ENCODE results near the gene ZBTB38. TPM values are rescaled to one million over a fixed set of nuclear protein-coding genes. Genes with fewer than 3 reads are reported as not detected.
A peak's percentile ranks its signal among the peaks of the same experiment; 100 is the strongest.

Gene ZBTB38
- total RNA-seq, 1 donor from 2014 or later = 116 TPM

DNA sequence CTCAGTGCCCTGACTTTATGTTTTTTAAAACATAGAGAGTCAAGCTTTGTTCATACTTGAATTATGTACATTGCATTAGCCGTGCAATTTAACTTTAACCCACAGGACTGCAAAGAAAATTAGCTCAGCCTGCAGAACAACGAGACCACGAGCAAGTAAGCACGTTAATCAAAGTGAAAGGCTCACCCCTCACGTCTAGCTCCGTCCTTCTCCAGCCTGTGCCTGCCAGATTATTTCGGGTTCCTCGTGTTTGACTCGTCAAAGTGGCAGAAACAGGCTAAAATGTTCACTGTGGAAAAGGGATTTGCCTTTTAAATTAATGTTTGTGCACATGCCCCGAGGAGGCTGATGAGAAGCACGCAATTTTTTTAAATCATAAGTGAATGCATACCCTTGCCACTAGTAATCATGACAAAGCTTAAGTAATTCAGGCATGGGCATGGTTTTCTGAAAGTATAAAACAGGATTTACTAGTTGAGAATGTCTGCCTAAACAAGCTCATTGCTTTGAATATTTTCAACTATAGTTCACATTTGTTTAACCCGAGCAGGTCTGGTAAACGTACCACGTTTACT is 15.3 kb downstream of the ZBTB38 start:
- Histone ChIP-seq H3K27ac (replicated peaks) (no peak overlapping the region), H3K27me3 (ENCODE audit: low read depth) (no peaks in the 10 kb centered on the region), H3K4me1 (peaks cover 39% of the 10 kb centered on the region), H3K4me3 (no peak overlapping the region), H3K36me3 (peaks cover 53% of the 10 kb centered on the region), H3K9me3 (replicated peaks) (no peaks in the 10 kb centered on the region)
- DNase-seq = no peak
- intact Hi-C loops (cut with micrococcal nuclease) = no loop called here
- TF ChIP-seq, protein P1, sequence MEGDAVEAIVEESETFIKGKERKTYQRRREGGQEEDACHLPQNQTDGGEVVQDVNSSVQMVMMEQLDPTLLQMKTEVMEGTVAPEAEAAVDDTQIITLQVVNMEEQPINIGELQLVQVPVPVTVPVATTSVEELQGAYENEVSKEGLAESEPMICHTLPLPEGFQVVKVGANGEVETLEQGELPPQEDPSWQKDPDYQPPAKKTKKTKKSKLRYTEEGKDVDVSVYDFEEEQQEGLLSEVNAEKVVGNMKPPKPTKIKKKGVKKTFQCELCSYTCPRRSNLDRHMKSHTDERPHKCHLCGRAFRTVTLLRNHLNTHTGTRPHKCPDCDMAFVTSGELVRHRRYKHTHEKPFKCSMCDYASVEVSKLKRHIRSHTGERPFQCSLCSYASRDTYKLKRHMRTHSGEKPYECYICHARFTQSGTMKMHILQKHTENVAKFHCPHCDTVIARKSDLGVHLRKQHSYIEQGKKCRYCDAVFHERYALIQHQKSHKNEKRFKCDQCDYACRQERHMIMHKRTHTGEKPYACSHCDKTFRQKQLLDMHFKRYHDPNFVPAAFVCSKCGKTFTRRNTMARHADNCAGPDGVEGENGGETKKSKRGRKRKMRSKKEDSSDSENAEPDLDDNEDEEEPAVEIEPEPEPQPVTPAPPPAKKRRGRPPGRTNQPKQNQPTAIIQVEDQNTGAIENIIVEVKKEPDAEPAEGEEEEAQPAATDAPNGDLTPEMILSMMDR (IDR thresholded peaks at IDR 0.05; ENCODE audit: borderline replicate concordance) = no peak

DNA sequence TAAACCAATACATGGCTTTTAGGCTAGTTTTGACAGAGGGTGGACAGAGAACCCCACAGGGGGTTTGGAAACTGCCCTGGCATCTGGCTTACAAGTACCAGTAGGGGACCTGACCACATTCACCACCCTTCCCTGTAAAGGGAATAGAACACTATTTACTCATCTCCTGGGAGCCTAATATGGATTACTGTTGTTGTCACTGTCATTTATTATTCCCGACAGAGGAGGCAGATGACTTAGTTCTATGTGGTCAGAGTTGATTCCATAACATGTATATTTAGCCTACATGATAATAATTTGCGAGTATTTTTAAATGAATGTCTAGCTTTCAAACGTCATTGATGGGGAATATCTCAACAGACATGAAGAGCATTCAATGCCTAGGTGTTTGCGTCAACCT is 15.9 kb downstream of the ZBTB38 start:
- intact Hi-C loops (cut with micrococcal nuclease) = no loop called here
- Histone ChIP-seq H3K36me3 (peaks cover 50% of the 10 kb centered on the region), H3K4me1 (peaks cover 35% of the 10 kb centered on the region), H3K9me3 (replicated peaks) (no peaks in the 10 kb centered on the region), H3K27me3 (ENCODE audit: low read depth) (no peaks in the 10 kb centered on the region), H3K4me3 (no peak overlapping the region), H3K27ac (replicated peaks) (no peak overlapping the region)
- TF ChIP-seq, protein P1 (IDR thresholded peaks at IDR 0.05; ENCODE audit: borderline replicate concordance) = no peak
- DNase-seq = no peak

DNA sequence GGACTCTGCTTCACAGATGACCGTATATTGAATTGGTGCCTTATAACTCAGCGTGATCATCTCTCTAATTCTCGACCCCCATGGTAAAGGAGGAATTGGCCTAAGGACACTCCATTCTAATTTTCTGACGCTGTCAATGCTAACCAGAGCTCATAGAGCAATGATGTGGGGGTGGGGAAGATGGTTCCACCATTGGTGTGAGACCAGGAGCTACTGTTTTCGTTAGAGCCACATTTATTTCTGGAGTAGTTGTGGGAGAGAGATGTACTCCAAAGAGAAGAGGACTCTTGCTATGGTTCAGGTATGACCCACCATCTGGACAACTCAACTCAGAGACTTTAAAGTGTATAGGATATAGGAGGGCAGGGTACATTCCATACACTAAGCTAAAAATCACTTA is 16.3 kb downstream of the ZBTB38 start:
- TF ChIP-seq, protein P1 (IDR thresholded peaks at IDR 0.05; ENCODE audit: borderline replicate concordance) = no peak
- DNase-seq = no peak
- intact Hi-C loops (cut with micrococcal nuclease) = no loop called here
- Histone ChIP-seq H3K4me1 (peaks cover 31% of the 10 kb centered on the region), H3K27me3 (ENCODE audit: low read depth) (no peaks in the 10 kb centered on the region), H3K4me3 (no peak overlapping the region), H3K27ac (replicated peaks) (no peak overlapping the region), H3K9me3 (replicated peaks) (no peaks in the 10 kb centered on the region), H3K36me3 (peaks cover 47% of the 10 kb centered on the region)

DNA sequence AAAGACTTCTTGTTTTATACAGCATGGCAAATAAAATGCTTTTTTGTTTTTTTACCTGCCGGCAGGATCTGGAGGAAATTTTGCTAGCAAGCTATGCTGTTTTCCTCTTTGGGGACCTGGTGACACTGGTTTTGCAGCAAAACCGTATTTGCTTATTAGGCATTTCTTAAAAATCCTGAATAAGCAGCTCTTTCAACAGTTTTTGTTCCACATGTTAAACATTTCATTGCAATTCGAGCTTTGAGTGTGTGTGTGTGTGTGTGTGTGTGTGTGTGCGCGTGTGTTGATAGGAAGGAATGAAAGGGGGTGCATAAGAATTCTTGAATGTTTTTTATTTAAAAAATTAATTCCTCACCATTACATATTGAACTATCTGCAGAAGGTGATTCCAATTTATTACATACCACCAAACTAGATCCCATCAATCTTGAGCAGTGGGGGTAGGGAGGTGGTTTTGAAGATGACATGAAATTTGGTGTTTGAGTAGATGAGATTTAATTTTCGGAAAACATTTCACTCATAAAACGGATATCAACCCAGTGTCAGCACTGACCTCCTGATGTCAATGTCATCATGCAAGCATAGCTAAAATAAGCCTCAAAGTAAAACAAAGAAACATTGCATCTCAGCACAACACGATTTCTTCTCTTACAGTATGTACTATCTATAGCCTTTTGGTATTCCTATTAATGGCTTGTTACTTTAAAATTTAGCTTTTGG is 17.3 kb downstream of the ZBTB38 start:
- Histone ChIP-seq H3K36me3 (peaks cover 47% of the 10 kb centered on the region), H3K27me3 (ENCODE audit: low read depth) (no peaks in the 10 kb centered on the region), H3K27ac (replicated peaks) (no peak overlapping the region), H3K4me3 (peak overlapping the region; percentile 10), H3K9me3 (replicated peaks) (no peaks in the 10 kb centered on the region), H3K4me1 (peaks cover 23% of the 10 kb centered on the region)
- TF ChIP-seq, protein P1 (IDR thresholded peaks at IDR 0.05; ENCODE audit: borderline replicate concordance) = no peak
- intact Hi-C loops (cut with micrococcal nuclease) = no loop called here
- no peak for DNase-seq

DNA sequence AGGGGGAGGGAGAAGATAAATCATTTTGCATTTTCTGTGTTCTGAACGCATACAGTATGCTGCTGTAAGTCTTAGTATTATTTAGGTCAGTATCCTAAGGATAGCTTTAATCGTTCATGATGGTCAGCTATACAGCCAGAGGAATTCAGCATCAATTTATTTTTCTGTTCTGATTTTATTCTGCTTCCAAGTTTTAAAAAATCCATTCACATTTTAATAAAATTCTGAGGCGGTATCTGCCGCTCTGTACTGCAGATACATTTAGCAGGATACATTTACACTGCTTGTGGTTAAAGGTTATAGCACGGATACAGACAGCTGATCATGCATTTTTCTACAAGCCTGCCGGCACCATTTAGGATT is 17.8 kb downstream of the ZBTB38 start:
- Histone ChIP-seq H3K4me1 (peaks cover 20% of the 10 kb centered on the region), H3K4me3 (peak overlapping the region; percentile 10), H3K9me3 (replicated peaks) (no peaks in the 10 kb centered on the region), H3K36me3 (peaks cover 45% of the 10 kb centered on the region), H3K27ac (replicated peaks) (no peak overlapping the region), H3K27me3 (ENCODE audit: low read depth) (no peaks in the 10 kb centered on the region)
- intact Hi-C loops (cut with micrococcal nuclease) = no loop called here
- DNase-seq = no peak
- TF ChIP-seq, protein P1 (IDR thresholded peaks at IDR 0.05; ENCODE audit: borderline replicate concordance) = no peak

Measured in left ventricle myocardium inferior (tissue), 1 donor.